ENCODE results near the gene ROBO1. TPM values are rescaled to one million over a fixed set of nuclear protein-coding genes. Genes with fewer than 3 reads are reported as not detected.

Gene ROBO1
- total RNA-seq, 3 donors from 2014 or later, result 12.7 to 50.7 (median 23.6) TPM

DNA sequence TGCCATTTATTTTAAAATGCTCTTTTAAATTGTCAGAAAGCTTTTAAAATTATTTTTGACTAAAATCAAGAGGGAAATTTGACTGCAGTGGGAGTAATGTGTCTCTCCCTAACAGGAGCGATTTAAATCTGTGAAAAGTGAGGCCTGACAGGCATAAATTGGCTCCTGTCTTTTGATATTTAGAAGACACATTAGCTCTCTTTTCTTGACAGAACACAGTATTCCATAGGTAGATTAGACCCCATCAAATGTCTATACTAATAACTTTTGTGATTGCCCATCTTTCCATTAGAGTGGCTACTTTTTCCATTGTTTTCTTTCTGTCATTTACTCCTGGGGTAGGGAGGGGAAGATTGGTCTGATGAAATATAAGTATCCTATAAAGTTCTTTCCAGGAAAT is 866.3 kb downstream of the ROBO1 start:
- Histone ChIP-seq H3K4me3 (no peak overlapping the region), H3K4me1 (no peaks in the 10 kb centered on the region), H3K36me3 (no peaks in the 10 kb centered on the region), H3K27ac (no peak overlapping the region), H3K9me3 (no peaks in the 10 kb centered on the region), H3K27me3 (no peaks in the 10 kb centered on the region)
- intact Hi-C loops (cut with DNase I; ENCODE audit: low total_unique reads), result no loop called here
- no peak for DNase-seq (ENCODE audit: low spot score in 2 of 2)
- TF ChIP-seq POLR2A (IDR thresholded peaks at IDR 0.05), result no peak
- no peak for TF ChIP-seq CTCF (IDR thresholded peaks at IDR 0.05)
- TF ChIP-seq POLR2AphosphoS5 (IDR thresholded peaks at IDR 0.05), result no peak

DNA sequence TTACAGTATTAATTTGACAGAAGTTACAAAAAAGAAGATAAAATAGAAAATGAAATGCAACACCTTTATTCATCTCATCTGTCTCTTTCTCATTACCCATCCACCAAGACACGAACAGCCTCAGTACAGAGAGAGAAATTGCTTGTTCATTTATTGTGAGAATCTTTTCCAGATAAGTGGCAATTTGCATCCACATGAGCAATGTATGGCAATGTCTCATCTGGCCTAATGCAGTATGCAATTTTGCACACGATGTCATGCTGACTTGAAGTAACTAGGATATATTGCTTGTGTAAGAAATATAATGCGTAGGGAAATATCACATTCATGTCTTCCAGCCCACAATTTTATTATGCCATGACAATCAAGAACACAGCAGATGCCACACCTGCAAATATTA is 866.9 kb downstream of the ROBO1 start:
- Histone ChIP-seq H3K4me3 (no peak overlapping the region), H3K27me3 (no peaks in the 10 kb centered on the region), H3K9me3 (no peaks in the 10 kb centered on the region), H3K27ac (no peak overlapping the region), H3K36me3 (no peaks in the 10 kb centered on the region), H3K4me1 (no peaks in the 10 kb centered on the region)
- intact Hi-C loops (cut with DNase I; ENCODE audit: low total_unique reads), result no loop called here
- TF ChIP-seq POLR2A (IDR thresholded peaks at IDR 0.05) (no peak), CTCF (IDR thresholded peaks at IDR 0.05) (no peak), POLR2AphosphoS5 (IDR thresholded peaks at IDR 0.05) (no peak)
- DNase-seq (ENCODE audit: low spot score in 2 of 2), result no peak

- no peaks in the 10 kb centered on the region for H3K36me3 ChIP-seq
- no peaks in the 10 kb centered on the region for H3K4me1 ChIP-seq
- no peak for TF ChIP-seq CTCF (IDR thresholded peaks at IDR 0.05)
- no peak overlapping the region for H3K27ac ChIP-seq
- no peaks in the 10 kb centered on the region for H3K9me3 ChIP-seq
- no peaks in the 10 kb centered on the region for H3K27me3 ChIP-seq
- no peak overlapping the region for H3K4me3 ChIP-seq
- intact Hi-C loops (cut with DNase I; ENCODE audit: low total_unique reads), result no loop called here
- no peak for DNase-seq (ENCODE audit: low spot score in 2 of 2)
These were observed 867.4 kb downstream of the ROBO1 start for GRCh38 chr3:78900426-78900825.

- TF ChIP-seq POLR2AphosphoS5 (IDR thresholded peaks at IDR 0.05), result no peak
- Histone ChIP-seq H3K27me3 (no peaks in the 10 kb centered on the region), H3K9me3 (no peaks in the 10 kb centered on the region), H3K36me3 (no peaks in the 10 kb centered on the region), H3K4me1 (no peaks in the 10 kb centered on the region), H3K27ac (no peak overlapping the region), H3K4me3 (no peak overlapping the region)
- DNase-seq (ENCODE audit: low spot score in 2 of 2), result no peak
- intact Hi-C loops (cut with DNase I; ENCODE audit: low total_unique reads), result no loop called here
These were observed 872.3 kb downstream of the ROBO1 start for GRCh38 chr3:78895528-78895927.

DNA sequence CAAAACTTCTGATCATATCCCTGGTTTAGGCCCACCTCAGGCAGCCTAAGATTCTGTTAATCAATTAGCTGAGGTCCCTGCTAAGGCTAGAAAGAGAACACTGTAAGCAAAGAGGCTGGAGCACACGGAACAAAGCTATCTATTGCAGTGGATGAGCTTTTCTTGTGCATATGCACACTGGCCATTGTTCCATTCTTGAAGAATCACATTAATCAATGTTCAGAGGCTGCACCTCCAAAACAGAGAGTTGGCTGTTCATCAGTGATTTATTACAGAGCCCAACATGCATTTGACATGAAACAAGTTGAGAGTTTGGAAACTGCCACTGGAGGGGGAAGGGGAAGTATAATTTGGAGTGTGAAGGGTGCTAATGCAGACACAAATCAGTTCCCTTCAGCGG is 873.0 kb downstream of the ROBO1 start:
- Histone ChIP-seq H3K9me3 (no peaks in the 10 kb centered on the region), H3K36me3 (no peaks in the 10 kb centered on the region), H3K27me3 (no peaks in the 10 kb centered on the region), H3K4me1 (no peaks in the 10 kb centered on the region), H3K27ac (no peak overlapping the region), H3K4me3 (no peak overlapping the region)
- DNase-seq (ENCODE audit: low spot score in 2 of 2), result no peak
- intact Hi-C loops (cut with DNase I; ENCODE audit: low total_unique reads), result no loop called here
- no peak for TF ChIP-seq POLR2A (IDR thresholded peaks at IDR 0.05)
- no peak for TF ChIP-seq CTCF (IDR thresholded peaks at IDR 0.05)

DNA sequence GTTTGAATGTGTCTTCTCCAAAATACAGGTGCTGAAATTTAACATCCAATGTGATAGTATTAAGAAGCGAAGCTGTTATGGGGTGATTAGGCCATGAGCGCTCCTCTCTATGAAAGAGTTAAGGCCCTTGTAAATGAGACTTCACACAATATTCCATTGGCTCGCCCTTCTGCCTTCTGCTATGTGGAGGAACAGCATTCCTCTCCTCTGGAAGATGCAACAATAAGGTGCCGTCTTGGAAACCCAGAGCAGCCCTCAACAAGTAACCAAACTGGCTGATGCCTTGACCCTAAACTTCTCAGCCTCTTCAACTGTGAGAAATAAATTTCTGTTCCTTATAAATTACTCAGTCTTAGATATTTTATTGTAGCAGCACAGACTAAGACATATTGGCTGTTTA is 874.6 kb downstream of the ROBO1 start:
- Histone ChIP-seq H3K4me1 (no peaks in the 10 kb centered on the region), H3K36me3 (no peaks in the 10 kb centered on the region), H3K9me3 (no peaks in the 10 kb centered on the region), H3K4me3 (no peak overlapping the region), H3K27me3 (no peaks in the 10 kb centered on the region), H3K27ac (no peak overlapping the region)
- DNase-seq (ENCODE audit: low spot score in 2 of 2), result no peak
- intact Hi-C loops (cut with DNase I; ENCODE audit: low total_unique reads), result no loop called here
- TF ChIP-seq POLR2A (IDR thresholded peaks at IDR 0.05), result no peak
- no peak for TF ChIP-seq POLR2AphosphoS5 (IDR thresholded peaks at IDR 0.05)
- no peak for TF ChIP-seq CTCF (IDR thresholded peaks at IDR 0.05)
